Body of pancreas (tissue), 4 donors: ENCODE measurements around the gene SYNE2.

Experiments used
- POLR2A ChIP-seq, 3 donors: fragments of 450-650 bp; IDR thresholded peaks; one replicate each; pipeline ENCODE4 v1.6.1; 2016; ENCODE audit warnings: antibody characterized with exemption in 3 of 3, mild to moderate bottlenecking in 2 of 3
- TF ChIP-seq, protein P1 (sequence below), 7 experiments: fragments of 450-650 bp in 4 of 7; fragments of 200-600 bp in 3 of 7; sonication (generic) in 3 of 7; IDR thresholded peaks; one replicate each; pipeline ENCODE4 v1.5.1; 2016 to 2019; ENCODE audit warnings: antibody characterized with exemption in 7 of 7

DNA sequence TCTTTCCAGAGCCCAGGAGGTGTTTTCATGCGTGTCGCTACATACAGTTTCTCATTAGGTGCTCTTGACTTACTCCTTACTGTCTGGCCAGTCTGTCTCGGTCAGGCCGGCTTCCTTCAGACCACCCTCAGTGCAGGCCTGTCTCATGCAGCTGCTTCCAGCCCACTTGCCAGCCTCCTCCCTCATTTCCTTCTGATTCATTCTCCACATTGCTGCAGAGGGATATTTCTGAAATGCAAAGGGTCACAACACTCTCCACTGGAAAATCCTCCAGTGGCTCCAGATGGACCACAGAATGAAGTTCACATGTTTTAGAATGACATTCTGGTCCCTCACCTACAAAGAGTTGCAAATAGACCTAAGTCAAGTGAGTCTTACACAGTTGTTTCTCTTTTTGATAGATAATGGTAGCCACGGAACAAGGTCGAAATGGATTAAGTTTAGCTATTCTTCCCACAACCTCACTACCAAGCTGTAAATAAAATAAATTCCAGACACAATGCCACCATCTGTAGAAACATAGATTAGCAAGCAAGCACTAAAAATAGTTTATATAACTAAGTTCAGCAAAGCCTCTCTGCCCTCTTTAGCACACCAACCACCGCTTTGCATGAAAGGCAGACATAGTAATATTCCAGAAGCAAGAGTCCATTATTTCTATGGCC is 294.5 kb downstream of the SYNE2 start:
- TF ChIP-seq, protein P1, sequence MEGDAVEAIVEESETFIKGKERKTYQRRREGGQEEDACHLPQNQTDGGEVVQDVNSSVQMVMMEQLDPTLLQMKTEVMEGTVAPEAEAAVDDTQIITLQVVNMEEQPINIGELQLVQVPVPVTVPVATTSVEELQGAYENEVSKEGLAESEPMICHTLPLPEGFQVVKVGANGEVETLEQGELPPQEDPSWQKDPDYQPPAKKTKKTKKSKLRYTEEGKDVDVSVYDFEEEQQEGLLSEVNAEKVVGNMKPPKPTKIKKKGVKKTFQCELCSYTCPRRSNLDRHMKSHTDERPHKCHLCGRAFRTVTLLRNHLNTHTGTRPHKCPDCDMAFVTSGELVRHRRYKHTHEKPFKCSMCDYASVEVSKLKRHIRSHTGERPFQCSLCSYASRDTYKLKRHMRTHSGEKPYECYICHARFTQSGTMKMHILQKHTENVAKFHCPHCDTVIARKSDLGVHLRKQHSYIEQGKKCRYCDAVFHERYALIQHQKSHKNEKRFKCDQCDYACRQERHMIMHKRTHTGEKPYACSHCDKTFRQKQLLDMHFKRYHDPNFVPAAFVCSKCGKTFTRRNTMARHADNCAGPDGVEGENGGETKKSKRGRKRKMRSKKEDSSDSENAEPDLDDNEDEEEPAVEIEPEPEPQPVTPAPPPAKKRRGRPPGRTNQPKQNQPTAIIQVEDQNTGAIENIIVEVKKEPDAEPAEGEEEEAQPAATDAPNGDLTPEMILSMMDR (IDR thresholded peaks at IDR 0.05), result no peak
- no peak for TF ChIP-seq POLR2A (IDR thresholded peaks at IDR 0.05)
